Measurements from ENCODE around the gene PITPNM3.

- no peak for TF ChIP-seq POLR2A (IDR thresholded peaks at IDR 0.05; ENCODE audit: low read depth, low read length)
- no peak for TF ChIP-seq POLR2AphosphoS5 (IDR thresholded peaks at IDR 0.05; ENCODE audit: low read depth, low read length)
- TF ChIP-seq TAF1 (IDR thresholded peaks at IDR 0.05; ENCODE audit: borderline replicate concordance, low read depth, low read length): no peak
Observed at GRCh38 chr17:6494239-6494941, 62.0 kb downstream of the PITPNM3 start.

Measured in GM12892 (cell line).